ENCODE results near the gene SLC46A1. TPM values are rescaled to one million over a fixed set of nuclear protein-coding genes. Genes with fewer than 3 reads are reported as not detected.

The SLC46A1 gene
- total RNA-seq, 1 donor from 2014 or later = 7.4 TPM

- Histone ChIP-seq H4K20me1 (ENCODE audit: insufficient read depth, low read length) (peaks cover 6% of the 10 kb centered on the region), H3K4me3 (ENCODE audit: insufficient read depth, low read depth, low read length) (no peak overlapping the region), H2AFZ (ENCODE audit: low read depth, low read length) (no peak overlapping the region), H3K27ac (ENCODE audit: low read depth, low read length) (no peak overlapping the region), H3K4me2 (ENCODE audit: low read length) (no peak overlapping the region), H3K79me2 (ENCODE audit: insufficient read depth, low read length) (no peaks in the 10 kb centered on the region), H3K36me3 (ENCODE audit: insufficient read depth, low read length) (peaks cover 5% of the 10 kb centered on the region), H3K9me3 (ENCODE audit: insufficient read depth, low read depth, low read length) (no peaks in the 10 kb centered on the region), H3K4me1 (ENCODE audit: insufficient read depth, low read length) (peaks cover 9% of the 10 kb centered on the region), H3K9ac (ENCODE audit: low read length) (no peak overlapping the region), H3K27me3 (ENCODE audit: insufficient read depth, low read length) (no peaks in the 10 kb centered on the region)
- Mint-ChIP-seq H3K27me3 (ENCODE audit: low read depth, unreplicated experiment) (peaks cover 3% of the 10 kb centered on the region), H3K27ac (ENCODE audit: unreplicated experiment) (no peak overlapping the region), H3K4me3 (ENCODE audit: unreplicated experiment) (no peak overlapping the region), H3K9me3 (ENCODE audit: unreplicated experiment) (no peaks in the 10 kb centered on the region), H3K4me1 (ENCODE audit: low read depth, unreplicated experiment) (peaks cover 17% of the 10 kb centered on the region), H3K36me3 (ENCODE audit: low read depth, unreplicated experiment) (peaks cover 21% of the 10 kb centered on the region)
- no peak for TF ChIP-seq EZH2 (IDR thresholded peaks at IDR 0.05; ENCODE audit: insufficient read depth, low read length)
- TF ChIP-seq CTCF (IDR thresholded peaks at IDR 0.05; ENCODE audit: insufficient read depth, low read depth, low read length) = no peak
- FAIRE-seq = no peak
- no peak for DNase-seq (ENCODE audit: low read depth)
These were observed 14.6 kb downstream of the SLC46A1 start for GRCh38 chr17:28391401-28391800.

GRCh38 chr17:28390984-28391383, 15.0 kb downstream of the SLC46A1 start:
- H3K9me3 Mint-ChIP-seq (ENCODE audit: unreplicated experiment) = no peaks in the 10 kb centered on the region
- Histone ChIP-seq H4K20me1 (ENCODE audit: insufficient read depth, low read length) (peaks cover 6% of the 10 kb centered on the region), H3K9ac (ENCODE audit: low read length) (no peak overlapping the region), H3K36me3 (ENCODE audit: insufficient read depth, low read length) (peaks cover 5% of the 10 kb centered on the region), H3K27me3 (ENCODE audit: insufficient read depth, low read length) (no peaks in the 10 kb centered on the region), H2AFZ (ENCODE audit: low read depth, low read length) (no peak overlapping the region), H3K4me3 (ENCODE audit: insufficient read depth, low read depth, low read length) (no peak overlapping the region), H3K9me3 (ENCODE audit: insufficient read depth, low read depth, low read length) (no peaks in the 10 kb centered on the region), H3K79me2 (ENCODE audit: insufficient read depth, low read length) (no peaks in the 10 kb centered on the region), H3K4me2 (ENCODE audit: low read length) (no peak overlapping the region), H3K4me1 (ENCODE audit: insufficient read depth, low read length) (peaks cover 9% of the 10 kb centered on the region), H3K27ac (ENCODE audit: low read depth, low read length) (no peak overlapping the region)
- peaks cover 17% of the 10 kb centered on the region for H3K4me1 Mint-ChIP-seq (ENCODE audit: low read depth, unreplicated experiment)
- H3K4me3 Mint-ChIP-seq (ENCODE audit: unreplicated experiment) = no peak overlapping the region
- DNase-seq (ENCODE audit: low read depth) (no peak), FAIRE-seq (no peak)
- no peak overlapping the region for H3K27ac Mint-ChIP-seq (ENCODE audit: unreplicated experiment)
- H3K27me3 Mint-ChIP-seq (ENCODE audit: low read depth, unreplicated experiment) = peaks cover 6% of the 10 kb centered on the region
- TF ChIP-seq EZH2 (IDR thresholded peaks at IDR 0.05; ENCODE audit: insufficient read depth, low read length) (no peak), CTCF (IDR thresholded peaks at IDR 0.05; ENCODE audit: insufficient read depth, low read depth, low read length) (no peak)
- peaks cover 21% of the 10 kb centered on the region for H3K36me3 Mint-ChIP-seq (ENCODE audit: low read depth, unreplicated experiment)

GRCh38 chr17:28390563-28390962, 15.4 kb downstream of the SLC46A1 start:
- TF ChIP-seq CTCF (IDR thresholded peaks at IDR 0.05; ENCODE audit: insufficient read depth, low read depth, low read length) (no peak), EZH2 (IDR thresholded peaks at IDR 0.05; ENCODE audit: insufficient read depth, low read length) (no peak)
- H3K9ac ChIP-seq (ENCODE audit: low read length) = no peak overlapping the region
- H3K4me2 ChIP-seq (ENCODE audit: low read length) = no peak overlapping the region
- H3K27ac ChIP-seq (ENCODE audit: low read depth, low read length) = no peak overlapping the region
- no peak overlapping the region for H2AFZ ChIP-seq (ENCODE audit: low read depth, low read length)
- no peak overlapping the region for H3K4me3 ChIP-seq (ENCODE audit: insufficient read depth, low read depth, low read length)
- peaks cover 5% of the 10 kb centered on the region for H3K36me3 ChIP-seq (ENCODE audit: insufficient read depth, low read length)
- no peaks in the 10 kb centered on the region for H3K9me3 Mint-ChIP-seq (ENCODE audit: unreplicated experiment)
- FAIRE-seq (no peak), DNase-seq (ENCODE audit: low read depth) (no peak)
- peaks cover 9% of the 10 kb centered on the region for H3K4me1 ChIP-seq (ENCODE audit: insufficient read depth, low read length)
- no peak overlapping the region for H3K4me3 Mint-ChIP-seq (ENCODE audit: unreplicated experiment)
- H4K20me1 ChIP-seq (ENCODE audit: insufficient read depth, low read length) = peaks cover 6% of the 10 kb centered on the region
- peaks cover 21% of the 10 kb centered on the region for H3K36me3 Mint-ChIP-seq (ENCODE audit: low read depth, unreplicated experiment)
- H3K27me3 Mint-ChIP-seq (ENCODE audit: low read depth, unreplicated experiment) = peaks cover 9% of the 10 kb centered on the region
- no peak overlapping the region for H3K27ac Mint-ChIP-seq (ENCODE audit: unreplicated experiment)
- H3K27me3 ChIP-seq (ENCODE audit: insufficient read depth, low read length) = no peaks in the 10 kb centered on the region
- peaks cover 17% of the 10 kb centered on the region for H3K4me1 Mint-ChIP-seq (ENCODE audit: low read depth, unreplicated experiment)
- H3K9me3 ChIP-seq (ENCODE audit: insufficient read depth, low read depth, low read length) = no peaks in the 10 kb centered on the region
- no peaks in the 10 kb centered on the region for H3K79me2 ChIP-seq (ENCODE audit: insufficient read depth, low read length)
